OCI-LY1 (cell line): ENCODE measurements around the gene HOXA4.

Experiments
- CTCF ChIP-seq: fragments of 200-600 bp; sonication (generic), shearing (Covaris generic); IDR thresholded peaks from 2 replicates; pipeline ENCODE4 v1.5.1; 2017; ENCODE audit warnings: mild to moderate bottlenecking, antibody characterized with exemption, low read length, moderate library complexity, mixed read lengths
- EZH2 ChIP-seq: fragments of 200-600 bp; sonication (generic), shearing (Covaris generic); IDR thresholded peaks from 2 replicates; pipeline ENCODE4 v1.8.0; 2017; ENCODE audit warnings: borderline replicate concordance, mixed run types, mild to moderate bottlenecking, antibody characterized with exemption, low read length, moderate library complexity, mixed read lengths

- TF ChIP-seq CTCF (0 out of 2 replicates have a peak, but pooled peaks have one; percentile 5), EZH2 (no peak)
Observed at GRCh38 chr7:27143950-27144780, 13.6 kb upstream of the HOXA4 start.
